OCI-LY1 (cell line): ENCODE data around the gene DCP1B.

ENCODE experiments used
- H2AFZ ChIP-seq: fragments of 200-600 bp; sonication (generic), shearing (Covaris generic); 2 replicates; pipeline ENCODE4 v1.6.0; 2014; ENCODE audit warnings: antibody characterized with exemption, mild to moderate bottlenecking, low read length
- H3F3A ChIP-seq: fragments of 200-600 bp; sonication (generic), shearing (Covaris generic); 2 replicates; pipeline ENCODE4 v1.6.0; 2014; ENCODE audit warnings: mild to moderate bottlenecking, antibody characterized with exemption, low read length, moderate library complexity; ENCODE audit not compliant: insufficient read depth
- H3K27ac ChIP-seq: fragments of 200-600 bp; sonication (generic); 2 replicates; pipeline ENCODE4 v1.5.1; 2014; ENCODE audit warnings: low read length, mixed run types, mild to moderate bottlenecking, low read depth; ENCODE audit not compliant: poor library complexity, severe bottlenecking
- H3K27me3 ChIP-seq: fragments of 200-600 bp; sonication (generic); 2 replicates; pipeline ENCODE4 v1.6.0; 2014; ENCODE audit warnings: antibody characterized with exemption, mild to moderate bottlenecking, low read length, moderate library complexity; ENCODE audit not compliant: insufficient read depth
- H3K36me3 ChIP-seq: fragments of 200-600 bp; sonication (generic); 2 replicates; pipeline ENCODE4 v1.6.1; 2014; ENCODE audit warnings: mild to moderate bottlenecking, antibody characterized with exemption, low read length, moderate library complexity, mixed read lengths; ENCODE audit not compliant: insufficient read depth
- H3K4me1 ChIP-seq: fragments of 200-600 bp; sonication (generic); 2 replicates; pipeline ENCODE4 v1.5.1; 2014; ENCODE audit warnings: mild to moderate bottlenecking, low read length, moderate library complexity; ENCODE audit not compliant: insufficient read depth, severe bottlenecking
- H3K4me2 ChIP-seq: fragments of 200-600 bp; sonication (generic), shearing (Covaris generic); 2 replicates; pipeline ENCODE4 v1.6.1; 2014; ENCODE audit warnings: low read length
- H3K4me3 ChIP-seq: fragments of 200-600 bp; sonication (generic); 2 replicates; pipeline ENCODE4 v1.5.1; 2014; ENCODE audit warnings: low read length, low read depth, mild to moderate bottlenecking, mixed read lengths; ENCODE audit not compliant: poor library complexity, severe bottlenecking
- H3K79me2 ChIP-seq: fragments of 200-600 bp; shearing (Covaris generic); 2 replicates; pipeline ENCODE4 v1.6.1; 2016; ENCODE audit warnings: mixed run types, low read length, mixed read lengths; ENCODE audit not compliant: insufficient read depth
- H3K9ac ChIP-seq: fragments of 200-600 bp; sonication (generic), shearing (Covaris generic); 2 replicates; pipeline ENCODE4 v1.6.1; 2014; ENCODE audit warnings: mild to moderate bottlenecking, low read length, mixed read lengths
- H3K9me2 ChIP-seq: fragments of 200-600 bp; sonication (generic), shearing (Covaris generic); 2 replicates; pipeline ENCODE4 v1.6.1; 2014; ENCODE audit warnings: low read depth, mild to moderate bottlenecking, low read length, mixed read lengths
- H3K9me3 ChIP-seq: fragments of 200-600 bp; shearing (Covaris generic); 2 replicates; pipeline ENCODE4 v1.6.1; 2014; ENCODE audit warnings: low read length, mixed read lengths
- H4K20me1 ChIP-seq: fragments of 200-600 bp; sonication (generic), shearing (Covaris generic); 2 replicates; pipeline ENCODE4 v1.6.0; 2016; ENCODE audit warnings: mild to moderate bottlenecking, low read length; ENCODE audit not compliant: insufficient read depth
- EZH2 ChIP-seq: fragments of 200-600 bp; sonication (generic), shearing (Covaris generic); IDR thresholded peaks from 2 replicates; pipeline ENCODE4 v1.8.0; 2017; ENCODE audit warnings: borderline replicate concordance, mixed run types, mild to moderate bottlenecking, antibody characterized with exemption, low read length, moderate library complexity, mixed read lengths
- TF ChIP-seq, protein P1 (sequence below): fragments of 200-600 bp; sonication (generic), shearing (Covaris generic); IDR thresholded peaks from 2 replicates; pipeline ENCODE4 v1.5.1; 2017; ENCODE audit warnings: mild to moderate bottlenecking, antibody characterized with exemption, low read length, moderate library complexity, mixed read lengths

The DCP1B gene

DNA sequence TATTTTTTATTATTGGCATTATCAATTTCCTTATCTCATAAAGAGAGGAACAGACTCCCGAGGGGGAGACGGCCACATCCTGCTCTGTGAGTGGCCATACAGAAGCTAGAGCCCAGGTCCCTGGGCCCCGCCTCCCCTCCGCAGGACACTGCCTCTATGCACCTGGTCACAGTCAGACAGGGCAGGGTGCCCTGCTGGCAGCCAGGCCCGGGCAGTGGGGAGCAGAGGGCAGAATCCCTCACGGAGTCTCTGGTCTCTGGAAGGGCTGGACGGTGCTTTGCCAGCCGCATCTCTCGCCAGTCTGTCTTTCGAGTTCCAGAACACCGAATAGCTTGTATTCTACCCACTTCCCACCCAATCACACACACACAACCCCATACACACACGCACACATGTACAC lies 69.4 kb downstream of the DCP1B start:
- TF ChIP-seq, protein P1, sequence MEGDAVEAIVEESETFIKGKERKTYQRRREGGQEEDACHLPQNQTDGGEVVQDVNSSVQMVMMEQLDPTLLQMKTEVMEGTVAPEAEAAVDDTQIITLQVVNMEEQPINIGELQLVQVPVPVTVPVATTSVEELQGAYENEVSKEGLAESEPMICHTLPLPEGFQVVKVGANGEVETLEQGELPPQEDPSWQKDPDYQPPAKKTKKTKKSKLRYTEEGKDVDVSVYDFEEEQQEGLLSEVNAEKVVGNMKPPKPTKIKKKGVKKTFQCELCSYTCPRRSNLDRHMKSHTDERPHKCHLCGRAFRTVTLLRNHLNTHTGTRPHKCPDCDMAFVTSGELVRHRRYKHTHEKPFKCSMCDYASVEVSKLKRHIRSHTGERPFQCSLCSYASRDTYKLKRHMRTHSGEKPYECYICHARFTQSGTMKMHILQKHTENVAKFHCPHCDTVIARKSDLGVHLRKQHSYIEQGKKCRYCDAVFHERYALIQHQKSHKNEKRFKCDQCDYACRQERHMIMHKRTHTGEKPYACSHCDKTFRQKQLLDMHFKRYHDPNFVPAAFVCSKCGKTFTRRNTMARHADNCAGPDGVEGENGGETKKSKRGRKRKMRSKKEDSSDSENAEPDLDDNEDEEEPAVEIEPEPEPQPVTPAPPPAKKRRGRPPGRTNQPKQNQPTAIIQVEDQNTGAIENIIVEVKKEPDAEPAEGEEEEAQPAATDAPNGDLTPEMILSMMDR, result no peak
- TF ChIP-seq EZH2, result no peak
- Histone ChIP-seq H3K27me3 (no peaks in the 10 kb centered on the region), H3K4me2 (no peak overlapping the region), H3K9me3 (no peaks in the 10 kb centered on the region), H2AFZ (no peak overlapping the region), H3K9me2 (no peaks in the 10 kb centered on the region), H3K36me3 (no peaks in the 10 kb centered on the region), H3K79me2 (no peaks in the 10 kb centered on the region), H3K4me1 (peaks cover 8% of the 10 kb centered on the region), H3K4me3 (no peak overlapping the region), H3F3A (no peaks in the 10 kb centered on the region), H3K9ac (no peak overlapping the region), H4K20me1 (no peaks in the 10 kb centered on the region), H3K27ac (no peak overlapping the region)

DNA sequence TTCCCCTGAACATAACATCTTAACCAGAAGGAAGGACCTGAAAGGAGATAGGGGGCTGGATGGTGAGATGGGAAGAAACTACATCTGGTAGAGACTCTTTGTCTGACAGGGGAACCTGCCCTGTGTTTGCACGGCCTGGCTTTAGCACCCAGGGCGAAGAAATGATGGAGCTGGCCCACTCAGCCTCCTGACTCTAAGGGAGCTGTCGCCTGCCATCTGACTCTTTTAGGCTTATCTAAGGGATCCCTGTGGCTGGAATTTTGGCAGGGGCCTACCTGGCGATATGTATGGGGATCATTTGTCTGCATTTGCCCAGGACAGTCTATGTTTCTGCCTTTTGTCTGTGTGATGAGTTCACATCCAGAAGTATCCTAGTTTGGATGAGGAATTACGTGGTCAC lies 70.2 kb downstream of the DCP1B start:
- Histone ChIP-seq H3K27ac (no peak overlapping the region), H2AFZ (no peak overlapping the region), H3K4me1 (peaks cover 8% of the 10 kb centered on the region), H3K36me3 (no peaks in the 10 kb centered on the region), H3K79me2 (no peaks in the 10 kb centered on the region), H3K27me3 (no peaks in the 10 kb centered on the region), H3K4me2 (no peak overlapping the region), H3K4me3 (no peak overlapping the region), H4K20me1 (no peaks in the 10 kb centered on the region), H3K9ac (no peak overlapping the region), H3K9me3 (no peaks in the 10 kb centered on the region), H3F3A (no peaks in the 10 kb centered on the region), H3K9me2 (no peaks in the 10 kb centered on the region)
- no peak for TF ChIP-seq EZH2
- TF ChIP-seq, protein P1, result no peak

DNA sequence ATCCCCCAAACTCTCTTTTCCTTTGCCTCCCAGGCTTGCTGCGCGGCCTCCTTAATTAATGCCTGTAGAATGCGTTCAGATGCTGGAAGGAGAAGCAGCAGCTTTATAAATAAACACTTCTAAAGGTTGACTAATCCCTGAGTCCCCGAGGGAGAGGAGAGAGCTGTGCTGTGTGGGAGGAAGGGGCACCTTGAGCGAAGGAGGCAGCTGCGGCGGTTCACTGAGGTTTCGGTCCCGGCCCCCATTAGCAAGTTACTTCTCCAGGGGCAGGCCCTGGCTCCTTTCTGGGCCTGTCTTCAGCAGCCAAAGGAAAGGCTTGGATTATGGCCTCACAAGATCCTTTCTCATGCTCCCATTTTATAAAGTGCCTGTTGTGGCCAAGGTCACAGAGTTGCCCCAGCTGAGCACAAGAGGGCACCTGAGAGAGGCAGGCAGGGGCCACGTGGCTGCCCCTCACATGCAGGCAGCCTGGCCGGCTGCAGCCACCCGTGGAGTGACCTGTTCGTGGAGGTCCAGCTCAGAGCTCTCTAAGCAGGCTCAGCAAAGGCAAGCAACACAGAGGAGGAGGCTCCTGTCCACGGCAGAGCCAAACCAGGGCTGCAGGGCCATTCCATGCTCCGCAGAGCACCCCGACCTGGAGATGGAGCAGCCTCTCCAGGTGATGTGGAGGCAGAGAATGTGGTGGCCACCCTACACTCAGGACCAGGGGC lies 70.8 kb downstream of the DCP1B start:
- H3K9ac ChIP-seq, result no peak overlapping the region
- TF ChIP-seq, protein P1, result no peak
- TF ChIP-seq EZH2, result no peak
- no peaks in the 10 kb centered on the region for H3K9me2 ChIP-seq
- no peaks in the 10 kb centered on the region for H3K27me3 ChIP-seq
- no peaks in the 10 kb centered on the region for H3F3A ChIP-seq
- no peak overlapping the region for H3K27ac ChIP-seq
- H2AFZ ChIP-seq, result no peak overlapping the region
- H3K4me1 ChIP-seq, result peaks cover 8% of the 10 kb centered on the region
- H4K20me1 ChIP-seq, result no peaks in the 10 kb centered on the region
- no peak overlapping the region for H3K4me2 ChIP-seq
- H3K4me3 ChIP-seq, result no peak overlapping the region
- H3K9me3 ChIP-seq, result no peaks in the 10 kb centered on the region
- no peaks in the 10 kb centered on the region for H3K36me3 ChIP-seq
- no peaks in the 10 kb centered on the region for H3K79me2 ChIP-seq
